ENCODE results near the gene TXK.

DNA sequence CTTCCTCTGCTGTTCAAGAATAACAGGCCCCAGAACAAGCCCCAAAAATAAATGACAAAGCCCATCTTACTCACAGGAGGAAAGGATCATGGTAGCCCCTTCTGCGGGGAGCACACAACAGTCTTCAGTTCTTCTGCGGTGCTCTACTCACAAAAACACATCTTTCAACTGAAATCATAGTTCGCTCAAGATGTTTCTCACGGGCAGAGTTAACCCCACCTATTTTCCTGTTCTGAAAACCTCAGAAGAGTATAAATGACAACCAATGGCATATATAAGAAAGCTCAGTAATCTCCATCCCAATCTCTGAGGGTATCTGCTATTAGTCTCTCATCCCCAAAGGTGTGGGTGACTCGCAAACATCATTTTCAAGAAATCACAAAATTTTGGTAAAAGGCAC is at the start of gene TXK:
- no peak for TF ChIP-seq TAF1 (IDR thresholded peaks at IDR 0.05; ENCODE audit: borderline replicate concordance, insufficient read depth, low read length)
- TF ChIP-seq, protein P1, sequence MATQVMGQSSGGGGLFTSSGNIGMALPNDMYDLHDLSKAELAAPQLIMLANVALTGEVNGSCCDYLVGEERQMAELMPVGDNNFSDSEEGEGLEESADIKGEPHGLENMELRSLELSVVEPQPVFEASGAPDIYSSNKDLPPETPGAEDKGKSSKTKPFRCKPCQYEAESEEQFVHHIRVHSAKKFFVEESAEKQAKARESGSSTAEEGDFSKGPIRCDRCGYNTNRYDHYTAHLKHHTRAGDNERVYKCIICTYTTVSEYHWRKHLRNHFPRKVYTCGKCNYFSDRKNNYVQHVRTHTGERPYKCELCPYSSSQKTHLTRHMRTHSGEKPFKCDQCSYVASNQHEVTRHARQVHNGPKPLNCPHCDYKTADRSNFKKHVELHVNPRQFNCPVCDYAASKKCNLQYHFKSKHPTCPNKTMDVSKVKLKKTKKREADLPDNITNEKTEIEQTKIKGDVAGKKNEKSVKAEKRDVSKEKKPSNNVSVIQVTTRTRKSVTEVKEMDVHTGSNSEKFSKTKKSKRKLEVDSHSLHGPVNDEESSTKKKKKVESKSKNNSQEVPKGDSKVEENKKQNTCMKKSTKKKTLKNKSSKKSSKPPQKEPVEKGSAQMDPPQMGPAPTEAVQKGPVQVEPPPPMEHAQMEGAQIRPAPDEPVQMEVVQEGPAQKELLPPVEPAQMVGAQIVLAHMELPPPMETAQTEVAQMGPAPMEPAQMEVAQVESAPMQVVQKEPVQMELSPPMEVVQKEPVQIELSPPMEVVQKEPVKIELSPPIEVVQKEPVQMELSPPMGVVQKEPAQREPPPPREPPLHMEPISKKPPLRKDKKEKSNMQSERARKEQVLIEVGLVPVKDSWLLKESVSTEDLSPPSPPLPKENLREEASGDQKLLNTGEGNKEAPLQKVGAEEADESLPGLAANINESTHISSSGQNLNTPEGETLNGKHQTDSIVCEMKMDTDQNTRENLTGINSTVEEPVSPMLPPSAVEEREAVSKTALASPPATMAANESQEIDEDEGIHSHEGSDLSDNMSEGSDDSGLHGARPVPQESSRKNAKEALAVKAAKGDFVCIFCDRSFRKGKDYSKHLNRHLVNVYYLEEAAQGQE (IDR thresholded peaks at IDR 0.05; ENCODE audit: insufficient read depth in 1 of 2, low read depth in 2 of 2, low read length in 2 of 2), result no peak

Measured in PFSK-1 (cell line).